GM19468 (cell line): ENCODE measurements around the gene MAP2K5.

Source experiments
- ATAC-seq: cut with Tn5 transposase; IDR thresholded peaks from one replicate; pipeline ENCODE4 v1.9.1; 2021; ENCODE audit warnings: mild to moderate bottlenecking, moderate library complexity, moderate number of reproducible peaks; ENCODE audit not compliant: unreplicated experiment; ENCODE audit errors: extremely low read depth

The MAP2K5 gene

GRCh38 chr15:67542420-67543347 lies at the start of gene MAP2K5:
Gene MAP2K5, plus strand, starts transcription at chr15:67542703. Its CDS starts 633 bp downstream, at chr15:67543336.
- peak; percentile 73 for ATAC-seq

- no peak for ATAC-seq
Observed at GRCh38 chr15:67495585-67495984, 46.9 kb upstream of the MAP2K5 start.

GRCh38 chr15:67501177-67501835 lies 41.2 kb upstream of the MAP2K5 start:
- ATAC-seq, result no peak

DNA sequence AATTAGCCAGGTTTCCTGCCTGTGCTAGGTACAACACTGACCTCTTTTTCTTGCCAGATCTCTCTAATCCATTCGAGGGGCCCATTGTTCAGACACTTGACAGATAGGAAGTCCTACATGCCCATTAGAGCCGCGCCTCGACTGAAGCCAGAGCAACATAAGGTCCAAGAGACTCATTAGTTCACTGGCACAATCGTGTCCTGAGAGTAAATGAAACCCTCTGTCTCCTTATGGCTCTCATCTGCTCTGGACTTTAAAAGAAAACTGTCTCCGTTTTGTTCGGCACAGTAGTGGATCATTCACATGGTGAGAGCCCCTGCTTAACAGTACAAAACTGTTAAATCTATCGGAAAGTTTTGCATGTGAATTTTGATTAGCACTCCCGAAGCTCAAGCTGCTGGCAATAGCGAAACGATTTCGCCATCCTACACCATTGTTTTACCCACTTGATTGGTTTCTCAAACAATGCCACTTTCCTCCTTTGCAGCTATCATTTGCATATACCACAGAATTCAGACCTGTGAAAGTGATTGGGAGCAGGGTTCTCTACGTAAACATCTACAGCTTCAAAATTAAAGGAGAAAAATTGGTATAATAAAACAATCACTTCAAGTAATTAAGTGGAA lies 40.6 kb upstream of the MAP2K5 start:
- no peak for ATAC-seq

- no peak for ATAC-seq
Observed at GRCh38 chr15:67504056-67504455, 38.4 kb upstream of the MAP2K5 start.

GRCh38 chr15:67504796-67505195 lies 37.7 kb upstream of the MAP2K5 start:
- ATAC-seq, result no peak

DNA sequence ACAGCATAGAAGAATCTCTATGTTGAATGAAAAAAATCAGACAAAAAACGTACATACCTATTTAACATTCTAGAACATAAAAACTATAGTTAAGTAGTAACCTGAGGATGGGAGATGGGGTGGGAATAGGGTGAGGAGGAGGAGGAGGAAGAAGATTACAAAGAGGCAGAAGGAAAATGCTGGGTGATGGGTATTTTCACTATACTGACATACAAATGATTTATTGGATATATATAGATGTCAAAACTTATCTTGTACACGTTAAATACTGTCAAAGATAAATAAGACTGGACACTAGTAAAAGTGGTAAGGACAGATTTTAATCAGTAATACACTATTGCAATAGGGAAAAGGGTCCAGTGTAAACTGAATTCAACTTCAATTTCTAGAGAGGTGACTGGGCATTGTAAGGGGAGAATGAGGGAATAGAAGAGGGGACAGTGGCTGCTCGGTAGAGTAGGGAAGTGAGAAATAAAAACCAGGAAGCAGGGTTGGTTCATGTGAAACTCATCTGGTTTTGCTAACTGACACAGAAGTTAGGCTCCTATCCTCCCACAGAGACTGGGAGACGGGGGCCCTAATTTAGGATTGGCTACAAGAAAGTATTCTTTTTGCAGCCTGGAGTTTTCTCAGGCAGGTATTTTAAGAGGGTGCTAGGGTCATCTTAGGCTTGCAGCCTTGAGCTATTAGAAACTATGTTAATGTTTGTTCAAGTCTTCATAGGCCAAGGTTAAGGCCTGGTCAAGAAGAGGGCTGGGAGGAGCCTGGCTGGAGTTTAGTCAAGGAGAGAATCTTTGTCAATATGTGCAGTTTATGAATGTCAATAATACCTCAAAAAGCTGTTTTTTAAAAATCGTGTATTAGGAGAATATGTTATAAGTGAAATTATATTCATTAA lies 36.6 kb upstream of the MAP2K5 start:
- ATAC-seq, result no peak

DNA sequence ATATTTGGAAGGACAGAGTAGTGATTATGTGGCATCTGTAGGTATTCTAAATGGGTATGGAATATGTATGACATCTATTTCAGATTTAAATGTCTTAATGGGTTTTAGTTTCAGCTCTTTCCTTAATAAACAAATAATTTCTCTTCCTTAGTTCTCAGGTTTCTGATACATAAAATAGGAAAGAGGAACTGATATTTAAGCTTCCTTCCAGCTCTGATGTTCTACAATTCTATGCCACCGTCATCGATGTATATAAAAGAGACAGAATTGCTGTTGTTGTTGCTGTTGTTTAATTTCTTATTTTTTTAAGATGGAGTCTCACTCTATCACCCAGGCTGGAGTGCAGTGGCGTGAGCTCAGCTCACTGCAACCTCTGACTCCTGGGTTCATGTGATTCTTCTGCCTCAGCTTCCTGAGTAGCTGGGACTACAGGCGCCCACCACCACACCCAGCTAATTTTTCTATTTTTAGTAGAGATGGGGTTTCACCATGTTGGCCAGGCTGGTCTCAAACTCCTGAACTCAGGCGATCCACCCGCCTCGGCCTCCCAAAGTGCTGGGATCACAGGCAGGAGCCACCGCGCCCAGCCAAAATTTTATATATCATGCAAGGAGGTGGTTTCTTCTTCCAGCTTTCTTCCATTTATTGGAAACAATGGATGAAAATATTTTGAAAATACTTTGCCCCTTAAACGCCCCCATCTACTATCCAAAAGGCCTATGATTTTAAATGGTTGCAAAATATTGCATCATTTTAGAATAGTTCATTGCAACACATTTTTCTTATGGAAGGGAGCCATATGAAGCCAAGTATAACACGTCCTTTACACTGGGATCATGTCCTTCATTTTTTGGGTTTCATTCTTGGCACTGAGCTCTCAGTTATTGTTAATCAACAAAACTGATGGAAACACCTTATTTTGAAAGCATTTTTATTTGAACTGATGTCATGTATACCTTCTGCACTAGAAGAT lies 35.4 kb upstream of the MAP2K5 start:
- no peak for ATAC-seq

DNA sequence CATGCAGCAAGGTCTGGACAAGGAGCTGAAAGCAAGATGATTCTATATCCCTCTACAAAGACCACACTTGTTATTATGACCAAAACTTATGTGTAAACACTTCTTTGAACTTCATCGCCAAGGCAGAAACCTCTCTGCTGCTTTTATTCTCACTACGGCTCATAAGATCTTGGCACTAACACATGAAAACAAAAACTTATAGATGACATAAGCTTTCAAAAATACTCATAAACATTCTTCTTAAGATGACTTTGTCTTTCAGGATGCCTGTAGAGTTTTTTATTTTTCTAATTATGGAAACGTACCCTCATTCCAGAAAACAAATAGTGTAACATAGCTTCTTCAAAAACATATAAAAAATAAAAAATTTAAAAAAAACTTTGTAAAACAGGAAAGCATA lies 34.1 kb upstream of the MAP2K5 start:
- no peak for ATAC-seq

- ATAC-seq, result no peak
Observed at GRCh38 chr15:67509918-67510317, 32.6 kb upstream of the MAP2K5 start.

- ATAC-seq, result no peak
Observed at GRCh38 chr15:67510597-67511190, 31.8 kb upstream of the MAP2K5 start.

DNA sequence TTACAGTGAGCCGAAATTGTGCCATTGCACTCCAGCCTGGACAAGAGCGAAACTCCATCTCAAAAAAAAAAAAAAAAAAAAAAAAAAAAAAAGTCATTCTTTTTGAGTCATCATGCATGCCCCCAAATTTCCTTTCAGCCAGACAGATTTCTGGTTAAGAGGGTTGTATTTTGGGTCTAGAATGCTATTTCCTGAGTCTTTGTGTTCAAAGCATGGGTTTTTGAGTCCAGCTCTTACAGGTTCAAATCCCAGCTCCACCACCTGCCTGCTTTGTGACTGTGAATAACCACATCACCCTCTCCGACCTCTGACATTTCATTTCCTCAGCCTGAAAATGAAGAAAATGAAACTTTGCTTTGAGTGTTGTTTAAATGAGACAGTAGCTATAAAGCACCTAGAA lies 30.9 kb upstream of the MAP2K5 start:
- no peak for ATAC-seq

DNA sequence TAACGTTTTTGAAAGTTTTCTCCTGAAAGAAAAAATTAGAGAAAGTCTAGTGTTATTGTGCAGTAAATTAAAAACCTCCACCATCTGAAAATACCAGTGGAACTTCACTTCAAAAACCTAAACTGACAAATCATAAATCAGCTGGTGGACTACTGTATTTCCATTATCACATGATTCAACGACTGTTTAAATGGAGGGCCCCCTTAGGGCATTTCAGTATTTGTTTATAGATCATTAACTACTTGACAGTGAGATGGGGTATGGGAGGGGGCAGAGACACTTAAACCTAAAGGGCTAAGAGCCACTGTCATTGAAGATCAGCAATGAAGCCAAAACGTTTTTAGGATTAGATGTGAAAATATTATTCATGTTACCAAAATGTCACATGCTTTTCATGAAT lies 30.4 kb upstream of the MAP2K5 start:
- no peak for ATAC-seq

GRCh38 chr15:67512933-67513714 lies 29.4 kb upstream of the MAP2K5 start:
- ATAC-seq, result no peak

GRCh38 chr15:67515090-67515489 lies 27.4 kb upstream of the MAP2K5 start:
- no peak for ATAC-seq

DNA sequence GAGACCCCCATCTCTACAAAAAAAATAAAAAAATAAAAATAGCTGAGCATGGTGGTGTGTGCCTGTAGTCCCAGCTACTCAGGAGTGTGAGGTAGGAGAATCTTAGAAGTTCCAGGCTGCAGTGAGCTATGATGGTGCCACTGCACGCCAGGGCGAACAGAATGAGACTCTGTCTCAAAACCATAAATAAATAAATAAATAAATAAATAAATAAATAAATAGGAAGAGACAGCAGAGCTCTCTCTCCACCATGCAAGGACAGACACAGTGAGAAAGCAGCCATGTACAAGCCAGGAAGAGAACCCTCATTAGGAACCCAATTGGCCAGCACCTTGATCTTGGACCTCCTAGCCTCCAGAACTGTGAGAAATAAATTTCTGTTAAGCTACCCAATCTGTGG lies 26.9 kb upstream of the MAP2K5 start:
- no peak for ATAC-seq

DNA sequence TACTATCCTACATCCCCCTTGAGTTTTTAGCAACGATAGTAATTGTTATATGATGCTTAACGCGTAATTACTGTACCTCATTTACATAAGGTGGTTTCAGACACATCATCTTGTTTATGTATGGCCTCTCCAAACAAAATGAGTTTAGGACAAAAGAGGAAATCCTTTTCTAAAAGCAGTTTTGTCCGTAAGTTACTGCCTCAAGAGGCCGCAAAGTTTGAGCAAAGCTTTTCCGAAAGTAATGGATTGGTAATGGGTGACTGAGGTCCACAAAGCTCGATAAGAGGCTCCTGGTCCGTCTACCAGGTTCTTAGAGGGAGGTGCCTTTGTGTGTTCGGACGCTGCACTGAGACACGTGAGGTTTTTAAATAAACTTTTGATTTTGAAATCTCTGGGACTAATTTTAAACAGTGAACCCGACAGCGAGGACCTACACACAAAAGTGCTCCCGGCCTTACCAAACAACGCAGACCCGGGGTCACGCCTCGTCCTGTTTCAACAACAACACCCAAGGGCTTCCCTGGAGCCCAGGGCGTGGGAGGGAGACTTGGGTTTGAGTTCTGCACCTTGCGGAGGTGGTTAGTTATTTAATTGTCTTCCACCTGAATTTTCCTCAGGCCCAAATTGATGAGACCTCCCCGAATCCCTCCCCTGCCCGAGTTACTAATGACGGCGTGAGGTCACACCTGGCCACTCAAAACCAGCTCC lies 22.0 kb upstream of the MAP2K5 start:
- ATAC-seq, result no peak
